NCI-H1092 treated with DMSO at 0.1 percent for 48 hours (cell line): ENCODE measurements around the gene IL6R.
"Not testable (repeated sequence)": the region's sequence is repeated elsewhere in the genome, so short reads cannot be mapped to it uniquely, and the experiment has no call there.

Experiments
- DNase-seq: peaks from one replicate; lab custom pipeline; 2025; lab: John Stamatoyannopoulos, UW

IL6R gene

GRCh38 chr1:154483941-154484803, 79.0 kb downstream of the IL6R start:
- DNase-seq = no peak

- DNase-seq = no peak
Observed at GRCh38 chr1:154485106-154485505, 80.0 kb downstream of the IL6R start.

GRCh38 chr1:154485910-154486496, 80.9 kb downstream of the IL6R start:
- no peak for DNase-seq

DNA sequence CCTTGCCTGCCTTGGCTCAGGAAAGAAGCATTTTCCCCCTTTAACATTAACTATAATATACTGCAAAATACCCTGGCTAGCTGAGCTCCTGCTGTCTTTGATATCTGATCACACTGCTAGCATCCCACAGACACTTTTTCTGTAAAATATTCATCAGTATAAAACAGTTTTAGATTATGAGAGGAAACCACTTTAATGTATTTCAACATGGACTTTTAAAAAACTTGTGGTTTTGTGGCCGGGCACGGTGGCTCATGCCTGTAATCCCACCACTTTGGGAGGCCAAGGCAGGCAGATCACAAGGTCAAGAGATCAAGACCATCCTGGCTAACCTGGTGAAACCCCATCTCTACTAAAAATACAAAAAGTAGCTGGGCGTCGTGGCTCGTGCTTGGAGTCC, 81.6 kb downstream of the IL6R start:
- DNase-seq = not testable (repeated sequence)

DNA sequence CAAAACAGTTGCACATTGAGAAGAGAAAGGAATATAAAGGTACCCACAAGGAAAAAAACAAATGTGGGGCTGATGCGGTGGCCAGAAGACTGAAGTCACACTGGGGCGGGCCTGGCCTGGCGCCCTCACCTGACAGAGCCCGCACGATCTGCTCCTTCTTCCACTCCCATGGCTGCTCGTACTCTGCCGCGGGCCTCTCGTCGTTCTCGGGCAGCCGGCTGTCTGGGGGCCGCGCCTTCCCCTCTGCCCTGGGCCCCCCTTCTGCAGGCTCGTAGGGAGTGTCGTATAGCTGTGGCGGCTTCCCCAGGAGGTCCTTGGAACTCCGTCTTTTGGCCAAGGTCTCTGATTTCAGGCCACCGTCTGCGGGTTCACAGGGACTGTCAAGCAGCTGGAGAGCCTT, 83.8 kb downstream of the IL6R start:
- no peak for DNase-seq

DNA sequence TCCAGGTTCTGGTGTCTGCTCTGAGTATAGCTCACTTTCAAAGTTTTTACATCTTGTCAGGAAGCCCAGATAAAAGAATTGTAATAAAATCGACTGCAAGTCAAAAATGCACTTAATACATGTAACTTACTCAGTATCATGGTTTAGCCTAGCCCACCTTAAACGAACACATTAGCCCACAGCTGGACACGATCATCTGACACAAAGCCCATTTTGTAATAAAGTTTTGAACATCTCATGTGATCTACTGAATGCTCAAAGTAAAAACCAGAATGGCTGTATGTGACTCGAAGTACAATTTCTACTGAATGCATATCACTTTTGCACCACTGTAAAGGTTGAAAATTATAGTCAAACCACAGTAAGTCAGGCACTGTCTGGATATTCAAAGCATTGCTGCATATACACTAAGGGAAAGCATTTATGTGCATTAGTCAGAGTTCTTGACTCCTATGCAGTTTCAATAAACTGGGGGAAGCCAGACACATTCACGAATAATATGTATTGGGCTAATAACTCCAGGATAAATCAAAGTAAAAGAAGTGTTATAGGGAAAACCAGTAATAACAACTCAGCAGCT, 84.6 kb downstream of the IL6R start:
- no peak for DNase-seq

- no peak for DNase-seq
Observed at GRCh38 chr1:154490317-154490716, 85.2 kb downstream of the IL6R start.

- DNase-seq = no peak
Observed at GRCh38 chr1:154492115-154492514, 87.0 kb downstream of the IL6R start.

GRCh38 chr1:154493276-154493675, 88.1 kb downstream of the IL6R start:
- DNase-seq = no peak

DNA sequence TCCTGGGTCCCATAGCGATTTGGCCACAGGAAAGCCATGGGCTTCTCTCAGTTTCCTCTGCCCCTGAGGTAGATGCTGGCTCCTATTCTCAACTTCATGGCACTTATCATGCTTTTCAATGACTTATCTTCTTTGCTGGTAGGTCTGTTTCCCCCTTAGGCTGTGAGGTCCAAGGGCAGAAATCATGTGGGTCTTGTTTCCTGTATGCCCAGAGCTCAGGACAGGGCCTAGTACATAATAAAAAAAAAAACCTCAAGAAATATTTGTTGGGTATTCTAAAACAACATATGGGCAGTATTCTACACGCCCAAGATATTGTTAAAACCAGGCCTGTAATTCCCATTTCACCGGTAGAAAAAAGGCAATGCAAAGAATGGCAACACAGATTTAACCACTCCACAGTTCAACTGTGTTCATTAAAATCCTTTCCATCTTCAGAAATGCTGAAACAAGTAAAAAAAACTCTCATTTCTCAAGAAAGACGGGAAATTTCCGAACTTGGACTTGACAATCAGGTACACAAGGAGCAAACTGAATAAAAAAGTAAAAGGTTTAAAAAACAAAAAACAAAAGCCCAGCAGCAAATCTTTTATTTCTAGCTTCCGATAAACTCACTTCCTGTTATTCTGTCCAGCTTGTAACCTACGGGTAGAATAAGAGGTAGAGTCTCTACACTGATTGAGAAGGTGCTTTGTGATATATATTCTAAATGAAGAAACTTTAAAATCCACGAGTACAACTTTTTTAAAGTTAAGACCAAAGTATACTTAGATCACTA, 90.5 kb downstream of the IL6R start:
- DNase-seq = no peak

- DNase-seq = no peak
Observed at GRCh38 chr1:154496383-154496782, 91.2 kb downstream of the IL6R start.

- no peak for DNase-seq
Observed at GRCh38 chr1:154497026-154497806, 92.1 kb downstream of the IL6R start.

DNA sequence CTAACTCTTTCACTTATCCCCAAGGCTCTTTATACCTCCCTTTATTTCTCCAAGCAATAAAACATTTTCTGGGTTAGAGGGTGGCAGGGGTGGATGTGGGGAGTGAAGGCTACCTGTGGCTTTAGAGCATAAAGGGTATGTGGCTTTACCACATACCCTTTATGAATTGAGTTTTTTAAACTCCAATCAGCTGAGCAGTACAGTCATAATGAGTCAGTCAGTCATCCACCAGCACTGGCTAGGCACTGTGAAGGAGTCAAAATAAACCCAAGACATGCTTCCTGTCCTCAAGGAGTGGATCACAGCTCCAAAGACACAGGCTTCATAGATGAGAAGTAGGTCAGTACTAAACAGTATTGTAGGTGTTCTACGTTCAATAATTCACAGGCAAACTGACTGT, 94.3 kb downstream of the IL6R start:
- no peak for DNase-seq

DNA sequence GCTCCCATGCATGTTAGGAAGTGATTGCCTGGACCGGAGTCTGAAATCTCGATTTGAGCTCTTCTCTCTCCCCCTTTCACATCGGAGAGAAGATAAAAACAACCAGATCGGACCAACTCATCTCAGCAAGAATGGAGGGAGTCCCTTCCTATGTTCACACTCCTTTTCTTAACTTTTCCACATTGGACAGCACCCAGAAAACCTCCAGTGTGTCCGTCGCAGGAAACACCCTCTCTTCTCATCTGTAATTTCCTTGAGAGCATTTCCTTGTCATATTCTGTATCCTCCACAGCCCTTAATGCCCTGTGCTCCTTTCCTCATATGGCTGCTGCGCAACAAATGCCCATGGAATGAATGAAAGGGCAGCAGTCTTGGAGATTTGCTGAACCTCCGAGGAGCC, 95.4 kb downstream of the IL6R start:
- DNase-seq = no peak

DNA sequence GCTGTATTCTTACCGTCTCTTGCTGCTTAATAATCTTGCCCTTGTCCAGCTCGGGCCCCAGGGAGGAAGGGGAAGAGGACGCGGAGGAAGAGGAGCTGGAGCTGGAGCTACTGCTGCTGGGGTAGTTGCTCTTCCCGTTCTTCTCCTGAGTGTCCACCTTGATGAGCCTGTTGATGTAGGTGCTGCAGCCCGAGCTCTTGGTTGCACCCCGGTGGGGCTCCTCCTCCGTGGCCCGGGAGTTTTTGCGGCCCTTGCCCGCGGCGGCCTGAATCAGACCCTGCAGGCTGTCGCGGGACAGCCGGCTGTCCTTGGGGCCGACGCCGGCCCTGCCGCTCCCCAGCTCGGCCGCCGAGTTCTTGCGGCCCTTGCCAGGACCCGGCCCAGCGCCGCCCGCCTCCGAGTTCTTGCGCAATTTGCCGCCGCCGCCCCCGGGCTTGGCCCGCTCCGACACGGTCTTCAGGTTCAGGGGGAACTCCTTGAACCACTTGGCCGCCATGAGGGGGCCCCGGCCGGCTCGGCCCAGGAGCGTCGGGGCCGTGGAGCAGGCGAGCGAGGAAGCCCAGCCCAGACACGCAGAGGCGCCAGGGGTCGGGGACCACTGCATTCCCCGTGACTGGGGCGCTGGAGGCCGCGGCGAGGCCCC, 96.4 kb downstream of the IL6R start:
- DNase-seq = no peak

DNA sequence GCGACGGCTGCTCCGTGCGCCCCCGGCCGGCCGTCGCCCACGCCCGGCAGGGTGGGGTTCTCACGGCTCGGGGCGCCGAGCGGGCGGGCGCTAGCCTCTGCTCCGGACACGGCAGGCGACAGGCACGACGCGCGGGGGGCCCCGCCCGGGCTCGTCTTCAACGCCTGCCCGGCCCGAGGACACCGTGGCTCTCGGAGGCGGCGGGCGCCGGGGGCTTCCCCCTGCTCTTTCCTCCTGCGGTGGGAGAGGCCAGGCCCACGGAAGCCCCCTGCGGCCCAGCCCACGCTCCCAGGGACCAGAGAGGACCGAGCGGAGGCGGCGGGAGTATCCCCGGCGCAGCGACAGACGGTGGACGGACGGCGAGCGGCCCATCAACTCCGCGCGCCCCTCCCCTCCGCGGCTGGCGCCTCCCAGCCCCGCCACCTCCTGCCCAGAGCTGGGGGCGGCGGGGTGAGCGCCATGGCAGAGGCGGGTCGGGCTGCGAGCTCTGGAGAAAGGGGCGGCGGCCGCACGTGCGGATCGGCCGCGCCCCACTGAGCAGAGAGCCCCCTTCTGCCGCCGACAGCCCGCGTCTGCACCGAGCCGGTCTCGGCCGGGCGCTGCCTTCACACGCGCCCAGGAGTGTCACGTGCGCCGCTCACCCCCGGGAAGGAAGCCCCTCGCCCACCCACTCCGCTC, 97.1 kb downstream of the IL6R start, which contains the start of the genes SHE and TDRD10:
Gene SHE, minus strand, starts transcription at position 347 of the 678 bp plus-strand sequence. CDS start 386 bp downstream, outside the sequence.
Gene TDRD10, plus strand, starts transcription at position 154 of the 678 bp plus-strand sequence. CDS start 4,685 bp downstream, outside the sequence.
- DNase-seq = no peak

DNA sequence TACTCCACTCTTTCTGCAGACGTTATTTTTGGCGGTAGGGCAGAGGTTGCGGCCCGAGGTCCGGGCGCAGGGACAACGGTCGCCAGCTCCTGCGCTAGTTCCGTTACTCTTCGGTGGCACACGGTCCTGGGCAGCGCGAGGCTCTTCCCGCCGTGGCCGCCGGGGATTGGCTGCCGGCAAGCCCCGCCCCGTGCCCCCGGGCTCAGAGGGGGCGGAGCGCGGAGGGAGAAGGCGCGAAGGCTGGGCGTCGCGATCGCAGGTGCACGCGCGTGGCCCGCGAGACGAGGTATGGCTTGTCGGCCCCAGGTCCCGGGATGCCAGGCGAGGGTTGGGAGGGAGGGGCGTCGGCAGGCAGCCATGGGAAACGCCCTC, 97.6 kb downstream of the IL6R start:
- DNase-seq = no peak

DNA sequence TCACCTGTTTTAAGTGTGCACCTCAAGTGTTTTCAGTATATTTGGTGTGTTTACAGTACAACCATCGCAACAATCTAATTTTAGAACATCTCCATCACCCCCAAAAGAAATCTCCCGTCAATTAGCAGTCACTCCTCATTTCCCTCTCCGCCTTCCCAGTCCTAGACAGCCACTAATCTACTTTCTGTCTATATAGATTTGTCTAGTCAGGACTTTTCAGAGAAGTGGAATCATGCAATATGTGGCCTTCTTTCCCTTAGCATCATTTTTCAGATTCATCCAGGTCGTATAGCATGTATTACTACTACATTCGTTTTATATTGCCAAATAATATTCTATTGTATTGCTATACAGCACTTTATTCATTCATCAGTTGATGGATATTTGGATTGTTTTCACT, 98.8 kb downstream of the IL6R start:
- DNase-seq = no peak

DNA sequence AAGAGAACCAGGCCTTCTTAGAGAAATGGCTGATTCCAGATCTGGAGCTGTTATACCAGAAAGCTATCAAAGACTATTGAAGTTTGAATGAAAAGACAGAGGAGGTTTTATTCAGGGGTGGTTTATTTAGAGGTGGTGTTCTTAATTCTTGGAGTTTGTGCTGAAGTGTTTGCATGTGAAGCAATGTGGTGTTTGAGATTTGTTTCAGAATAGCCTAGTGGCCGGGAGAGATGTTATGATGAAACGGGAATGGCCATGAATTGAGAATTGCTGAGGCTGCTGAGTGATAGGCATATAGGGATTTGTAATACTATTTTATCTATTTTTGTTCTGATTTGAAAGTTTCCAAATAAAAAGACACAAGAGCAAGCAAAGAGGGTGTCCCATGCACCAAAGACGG, 107.6 kb downstream of the IL6R start:
- no peak for DNase-seq

- no peak for DNase-seq
Observed at GRCh38 chr1:154514066-154514553, 109.0 kb downstream of the IL6R start.
